Measurements from ENCODE around the gene GLOD5.

Gene GLOD5

GRCh38 chrX:48753708-48754228 lies 7.8 kb upstream of the GLOD5 start:
- no peak for DNase-seq (ENCODE audit: low read depth in 2 of 3, low spot score in 2 of 3)

GRCh38 chrX:48754238-48754637 lies 7.3 kb upstream of the GLOD5 start:
- DNase-seq (ENCODE audit: low read depth in 2 of 3, low spot score in 2 of 3): no peak

- DNase-seq (ENCODE audit: low read depth in 2 of 3, low spot score in 2 of 3): no peak
Observed at GRCh38 chrX:48769230-48769629, 7.7 kb downstream of the GLOD5 start.

GRCh38 chrX:48770296-48770695 lies 8.7 kb downstream of the GLOD5 start:
- no peak for DNase-seq (ENCODE audit: low read depth in 2 of 3, low spot score in 2 of 3)

- DNase-seq (ENCODE audit: low read depth in 2 of 3, low spot score in 2 of 3): no peak
Observed at GRCh38 chrX:48772602-48773001, 11.1 kb downstream of the GLOD5 start.

GRCh38 chrX:48776818-48777439 lies 15.4 kb downstream of the GLOD5 start:
- no peak for DNase-seq (ENCODE audit: low read depth in 2 of 3, low spot score in 2 of 3)

GRCh38 chrX:48779399-48779798 lies 17.9 kb downstream of the GLOD5 start:
- DNase-seq (ENCODE audit: low read depth in 2 of 3, low spot score in 2 of 3): no peak

- DNase-seq (ENCODE audit: low read depth in 2 of 3, low spot score in 2 of 3): no peak
Observed at GRCh38 chrX:48781705-48782104, 20.2 kb downstream of the GLOD5 start.

GRCh38 chrX:48782216-48782615 lies 20.7 kb downstream of the GLOD5 start:
- DNase-seq (ENCODE audit: low read depth in 2 of 3, low spot score in 2 of 3): no peak

- no peak for DNase-seq (ENCODE audit: low read depth in 2 of 3, low spot score in 2 of 3)
Observed at GRCh38 chrX:48782795-48783194, 21.2 kb downstream of the GLOD5 start.

GRCh38 chrX:48784726-48785125 lies 23.2 kb downstream of the GLOD5 start:
- no peak for DNase-seq (ENCODE audit: low read depth in 2 of 3, low spot score in 2 of 3)

GRCh38 chrX:48785186-48785539 lies 23.6 kb downstream of the GLOD5 start:
- no peak for DNase-seq (ENCODE audit: low read depth in 2 of 3, low spot score in 2 of 3)

GRCh38 chrX:48785540-48786214 lies 24.1 kb downstream of the GLOD5 start:
- DNase-seq (ENCODE audit: low read depth in 2 of 3, low spot score in 2 of 3): no peak

GRCh38 chrX:48786341-48786800 lies 24.8 kb downstream of the GLOD5 start, which contains the start of gene GATA1:
Gene GATA1 (plus strand): TSS chrX:48786590. CDS start chrX:48791110, 4,520 bp downstream.
- no peak for DNase-seq (ENCODE audit: low read depth in 2 of 3, low spot score in 2 of 3)

- no peak for DNase-seq (ENCODE audit: low read depth in 2 of 3, low spot score in 2 of 3)
Observed at GRCh38 chrX:48786825-48787504, 25.4 kb downstream of the GLOD5 start.

- no peak for DNase-seq (ENCODE audit: low read depth in 2 of 3, low spot score in 2 of 3)
Observed at GRCh38 chrX:48787505-48788443, 26.2 kb downstream of the GLOD5 start.

- no peak for DNase-seq (ENCODE audit: low read depth in 2 of 3, low spot score in 2 of 3)
Observed at GRCh38 chrX:48789366-48790220, 28.0 kb downstream of the GLOD5 start.

- DNase-seq (ENCODE audit: low read depth in 2 of 3, low spot score in 2 of 3): no peak
Observed at GRCh38 chrX:48790477-48790876, 28.9 kb downstream of the GLOD5 start.

GRCh38 chrX:48791063-48791820 lies 29.7 kb downstream of the GLOD5 start:
- no peak for DNase-seq (ENCODE audit: low read depth in 2 of 3, low spot score in 2 of 3)

Data from activated CD8-positive, alpha-beta memory T cell treated with anti-CD3 and anti-CD28 coated beads for 48 hours (primary cell).